ENCODE results near the gene DCAF17. TPM values are rescaled to one million over a fixed set of nuclear protein-coding genes. Genes with fewer than 3 reads are reported as not detected.

The DCAF17 gene
- total RNA-seq, 1 donor from 2014 or later: 19.6 TPM

DNA sequence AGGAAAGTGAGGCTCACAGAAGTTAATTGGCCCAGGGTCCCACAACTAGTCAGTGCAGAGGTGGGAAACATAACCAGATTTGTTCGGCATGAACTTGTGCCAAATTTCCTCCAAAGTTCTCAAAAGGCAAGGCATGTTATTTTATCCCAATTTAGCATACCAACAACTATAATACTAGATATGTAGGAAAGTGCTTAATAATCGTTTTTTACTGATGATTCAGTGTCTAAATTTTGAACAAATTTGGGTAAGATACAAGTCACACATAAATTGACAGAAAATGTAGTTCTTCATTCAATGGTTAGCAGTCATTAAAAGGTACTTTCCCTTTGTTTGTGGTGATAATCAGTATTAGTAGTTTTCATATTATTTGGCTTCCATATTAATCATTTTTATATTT lies 49.8 kb downstream of the DCAF17 start:
- TF ChIP-seq POLR2AphosphoS5 (IDR thresholded peaks at IDR 0.05; ENCODE audit: insufficient read depth in 1 of 2, low read depth in 1 of 2): no peak
- no peak for TF ChIP-seq POLR2A (IDR thresholded peaks at IDR 0.05)
- TF ChIP-seq, protein P1, sequence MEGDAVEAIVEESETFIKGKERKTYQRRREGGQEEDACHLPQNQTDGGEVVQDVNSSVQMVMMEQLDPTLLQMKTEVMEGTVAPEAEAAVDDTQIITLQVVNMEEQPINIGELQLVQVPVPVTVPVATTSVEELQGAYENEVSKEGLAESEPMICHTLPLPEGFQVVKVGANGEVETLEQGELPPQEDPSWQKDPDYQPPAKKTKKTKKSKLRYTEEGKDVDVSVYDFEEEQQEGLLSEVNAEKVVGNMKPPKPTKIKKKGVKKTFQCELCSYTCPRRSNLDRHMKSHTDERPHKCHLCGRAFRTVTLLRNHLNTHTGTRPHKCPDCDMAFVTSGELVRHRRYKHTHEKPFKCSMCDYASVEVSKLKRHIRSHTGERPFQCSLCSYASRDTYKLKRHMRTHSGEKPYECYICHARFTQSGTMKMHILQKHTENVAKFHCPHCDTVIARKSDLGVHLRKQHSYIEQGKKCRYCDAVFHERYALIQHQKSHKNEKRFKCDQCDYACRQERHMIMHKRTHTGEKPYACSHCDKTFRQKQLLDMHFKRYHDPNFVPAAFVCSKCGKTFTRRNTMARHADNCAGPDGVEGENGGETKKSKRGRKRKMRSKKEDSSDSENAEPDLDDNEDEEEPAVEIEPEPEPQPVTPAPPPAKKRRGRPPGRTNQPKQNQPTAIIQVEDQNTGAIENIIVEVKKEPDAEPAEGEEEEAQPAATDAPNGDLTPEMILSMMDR (IDR thresholded peaks at IDR 0.05): no peak
- Histone ChIP-seq H3K27ac (no peak overlapping the region), H3K4me1 (no peaks in the 10 kb centered on the region), H3K36me3 (peaks cover 0 to 12% of the 10 kb centered on the region in 2 donors), H3K4me3 (no peak overlapping the region), H3K27me3 (no peaks in the 10 kb centered on the region), H3K9me3 (no peaks in the 10 kb centered on the region)
- no peak for DNase-seq (ENCODE audit: extremely low spot score in 2 of 2)
- intact Hi-C loops (cut with DNase I): no loop called here

DNA sequence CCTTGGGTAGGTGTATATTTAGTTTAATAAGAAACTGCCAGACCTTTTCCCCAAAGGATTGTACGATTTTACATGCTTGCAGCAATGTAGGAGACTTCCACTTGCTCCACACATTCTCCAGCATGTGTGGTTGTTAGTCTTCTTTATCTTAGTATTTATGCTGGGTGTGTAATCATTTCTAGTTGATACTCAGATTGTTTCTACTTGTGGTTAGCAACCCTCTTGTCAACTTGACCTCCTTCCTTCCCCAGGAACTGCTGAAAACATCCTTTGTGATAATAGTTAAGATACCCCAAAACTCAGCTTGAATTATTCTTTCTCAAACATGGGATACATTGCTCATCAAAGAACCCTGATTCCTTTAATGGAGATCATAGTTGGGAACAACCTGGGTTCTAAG lies 51.1 kb downstream of the DCAF17 start:
- no peak for DNase-seq (ENCODE audit: extremely low spot score in 2 of 2)

DNA sequence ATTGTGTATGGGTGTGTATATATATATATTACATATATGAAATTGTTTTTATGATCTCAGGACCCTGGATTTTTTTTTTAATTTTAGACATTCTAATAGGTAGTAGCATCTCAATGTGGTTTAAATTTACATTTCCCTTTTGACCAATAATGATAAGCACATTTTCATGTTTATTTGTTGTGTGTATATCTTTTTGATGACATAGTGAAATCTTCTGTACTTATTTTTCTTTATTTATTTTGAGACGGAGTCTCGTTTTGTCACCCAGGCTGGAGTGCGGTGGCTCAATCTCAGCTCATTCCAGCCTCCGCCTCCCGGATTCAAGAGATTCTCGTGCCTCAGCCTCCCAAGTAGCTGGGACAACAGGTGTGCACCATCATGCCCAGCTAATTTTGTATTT lies 53.2 kb downstream of the DCAF17 start:
- no peak for DNase-seq (ENCODE audit: extremely low spot score in 2 of 2)
- Histone ChIP-seq H3K36me3 (peaks cover 0 to 8% of the 10 kb centered on the region in 2 donors), H3K9me3 (no peaks in the 10 kb centered on the region), H3K27me3 (no peaks in the 10 kb centered on the region), H3K27ac (no peak overlapping the region), H3K4me3 (no peak overlapping the region), H3K4me1 (no peaks in the 10 kb centered on the region)
- intact Hi-C loops (cut with DNase I): no loop called here
- TF ChIP-seq, protein P1 (IDR thresholded peaks at IDR 0.05): no peak
- no peak for TF ChIP-seq POLR2A (IDR thresholded peaks at IDR 0.05)
- no peak for TF ChIP-seq POLR2AphosphoS5 (IDR thresholded peaks at IDR 0.05; ENCODE audit: insufficient read depth in 1 of 2, low read depth in 1 of 2)

More for the DNA sequence above, 51.1 kb downstream of the DCAF17 start:
- Histone ChIP-seq H3K9me3 (no peaks in the 10 kb centered on the region), H3K27ac (no peak overlapping the region), H3K36me3 (peaks cover 0 to 10% of the 10 kb centered on the region in 2 donors), H3K4me3 (no peak overlapping the region), H3K4me1 (no peaks in the 10 kb centered on the region), H3K27me3 (no peaks in the 10 kb centered on the region)
- intact Hi-C loops (cut with DNase I): no loop called here
- TF ChIP-seq, protein P1 (IDR thresholded peaks at IDR 0.05): no peak
- no peak for TF ChIP-seq POLR2AphosphoS5 (IDR thresholded peaks at IDR 0.05; ENCODE audit: insufficient read depth in 1 of 2, low read depth in 1 of 2)
- TF ChIP-seq POLR2A (IDR thresholded peaks at IDR 0.05): no peak

DNA sequence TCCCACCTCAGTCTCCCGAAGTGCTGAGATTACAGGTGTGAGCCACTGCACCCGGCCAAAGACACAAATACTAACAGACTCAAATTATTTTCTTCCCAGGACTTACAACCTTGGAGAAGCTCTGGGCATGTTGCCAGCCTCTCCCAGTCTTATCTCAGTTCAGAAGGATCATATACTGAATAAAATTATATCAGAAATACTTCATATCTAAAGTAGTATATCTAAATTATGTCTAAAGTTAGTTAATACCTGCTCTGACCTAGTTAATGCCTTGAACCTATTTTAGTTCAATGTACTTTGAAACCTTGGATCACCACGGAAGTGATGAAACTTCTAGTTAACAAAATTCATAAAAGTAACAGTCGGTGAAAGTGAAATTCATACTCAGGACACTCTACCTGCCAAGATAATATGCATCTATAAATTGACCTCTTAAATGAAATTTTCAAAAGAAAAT lies 53.8 kb downstream of the DCAF17 start:
- TF ChIP-seq, protein P1 (IDR thresholded peaks at IDR 0.05): no peak
- no peak for TF ChIP-seq POLR2A (IDR thresholded peaks at IDR 0.05)
- TF ChIP-seq POLR2AphosphoS5 (IDR thresholded peaks at IDR 0.05; ENCODE audit: insufficient read depth in 1 of 2, low read depth in 1 of 2): no peak
- intact Hi-C loops (cut with DNase I): no loop called here

DNA sequence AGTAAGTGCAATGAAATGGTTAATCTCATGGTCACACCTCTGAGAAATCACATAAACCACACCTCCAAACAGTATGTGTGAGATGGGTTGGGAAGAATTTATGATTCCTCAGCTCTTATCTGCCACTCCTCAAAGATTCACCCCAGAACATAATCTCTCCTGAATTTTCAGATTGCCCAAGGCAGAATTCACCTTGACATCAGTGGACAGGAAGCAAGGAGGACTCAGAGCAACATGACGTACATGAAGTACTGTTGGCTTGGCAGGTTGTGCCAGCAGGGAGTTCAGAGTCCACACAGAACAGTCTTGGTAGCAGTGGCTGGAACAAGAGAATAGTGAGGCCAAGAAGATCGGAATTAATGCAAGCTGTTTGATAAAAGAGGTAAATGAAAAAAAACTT lies 56.6 kb downstream of the DCAF17 start:
- no peaks in the 10 kb centered on the region for H3K9me3 ChIP-seq
- intact Hi-C loops (cut with DNase I): no loop called here
- no peaks in the 10 kb centered on the region for H3K27me3 ChIP-seq
- TF ChIP-seq, protein P1 (IDR thresholded peaks at IDR 0.05): no peak
- TF ChIP-seq POLR2A (IDR thresholded peaks at IDR 0.05): no peak
- TF ChIP-seq POLR2AphosphoS5 (IDR thresholded peaks at IDR 0.05; ENCODE audit: insufficient read depth in 1 of 2, low read depth in 1 of 2): no peak
- no peaks in the 10 kb centered on the region for H3K4me1 ChIP-seq
- no peak overlapping the region for H3K27ac ChIP-seq
- no peak overlapping the region for H3K4me3 ChIP-seq
- no peak for DNase-seq (ENCODE audit: extremely low spot score in 2 of 2)
- no peaks in the 10 kb centered on the region for H3K36me3 ChIP-seq

More for the DNA sequence above, 53.8 kb downstream of the DCAF17 start:
- Histone ChIP-seq H3K27me3 (no peaks in the 10 kb centered on the region), H3K4me3 (no peak overlapping the region), H3K9me3 (no peaks in the 10 kb centered on the region), H3K36me3 (peaks cover 0 to 5% of the 10 kb centered on the region in 2 donors), H3K4me1 (no peaks in the 10 kb centered on the region), H3K27ac (no peak overlapping the region)
- DNase-seq (ENCODE audit: extremely low spot score in 2 of 2): no peak
